ENCODE measurements around the gene ABLIM3. TPM values are rescaled to one million over a fixed set of nuclear protein-coding genes. Genes with fewer than 3 reads are reported as not detected.

Gene ABLIM3
- total and polyA plus RNA-seq, 2 experiments from 2014 or later: 0.19 to 2.2 TPM

DNA sequence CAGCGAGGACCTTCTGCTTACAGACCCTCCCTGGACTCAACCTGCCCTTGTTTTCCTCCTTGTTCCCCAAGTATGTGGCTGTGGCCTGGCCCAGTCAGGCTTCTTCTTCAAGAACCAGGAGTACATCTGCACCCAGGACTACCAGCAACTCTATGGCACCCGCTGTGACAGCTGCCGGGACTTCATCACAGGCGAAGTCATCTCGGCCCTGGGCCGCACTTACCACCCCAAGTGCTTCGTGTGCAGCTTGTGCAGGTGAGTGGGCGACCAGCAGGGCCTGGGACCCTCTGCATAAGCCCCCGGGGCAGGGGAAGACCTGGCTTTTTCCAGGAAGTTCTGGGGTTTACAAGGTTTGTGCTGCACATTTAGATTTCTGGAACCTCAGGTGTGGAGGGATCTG lies 56.9 kb downstream of the ABLIM3 start:
- H3K27me3 ChIP-seq (ENCODE audit: insufficient read depth): no peaks in the 10 kb centered on the region
- DNase-seq (ENCODE audit: low spot score) (no peak), ATAC-seq (no peak)
- Mint-ChIP-seq H3K27me3 (ENCODE audit: insufficient read depth, low read depth, poor library complexity) (no peaks in the 10 kb centered on the region), H3K9me3 (no peaks in the 10 kb centered on the region; the same call in 2 of the 3 replicates), H3K27ac (no peak overlapping the region), H3K36me3 (ENCODE audit: low read depth) (no peaks in the 10 kb centered on the region), H3K4me3 (no peak overlapping the region), H3K4me1 (no peaks in the 10 kb centered on the region)
- no peaks in the 10 kb centered on the region for H3F3A ChIP-seq (replicated peaks; ENCODE audit: low read depth)
- no peaks in the 10 kb centered on the region for H4K20me1 ChIP-seq (replicated peaks; ENCODE audit: insufficient read depth)
- no peaks in the 10 kb centered on the region for H3K36me3 ChIP-seq (ENCODE audit: insufficient read depth)
- H3K9me2 ChIP-seq (ENCODE audit: insufficient read depth): peaks cover 9% of the 10 kb centered on the region
- no peaks in the 10 kb centered on the region for H3K4me1 ChIP-seq (ENCODE audit: insufficient read depth)
- no peak overlapping the region for H3K4me3 ChIP-seq
- no peaks in the 10 kb centered on the region for H3K79me2 ChIP-seq (replicated peaks; ENCODE audit: insufficient read depth)
- TF ChIP-seq EZH2 (IDR thresholded peaks at IDR 0.05; ENCODE audit: low read depth, unreplicated experiment) (no peak), NANOG (IDR thresholded peaks at IDR 0.05; ENCODE audit: borderline replicate concordance) (no peak), STAT1 (IDR thresholded peaks at IDR 0.05; ENCODE audit: unreplicated experiment) (no peak), CREB1 (CRISPR knock-in tag; IDR thresholded peaks at IDR 0.05; ENCODE audit: low read depth) (no peak), EZH2phosphoT487 (IDR thresholded peaks at IDR 0.05; ENCODE audit: unreplicated experiment) (no peak), JUNB (IDR thresholded peaks at IDR 0.05; ENCODE audit: unreplicated experiment) (no peak), POLR2AphosphoS5 (IDR thresholded peaks at IDR 0.05; ENCODE audit: low read depth) (no peak), ZNF331 (CRISPR knock-in tag; IDR thresholded peaks at IDR 0.05; ENCODE audit: low read depth) (no peak), ZNF114 (CRISPR knock-in tag; IDR thresholded peaks at IDR 0.05) (no peak)
- TF ChIP-seq, protein P1, sequence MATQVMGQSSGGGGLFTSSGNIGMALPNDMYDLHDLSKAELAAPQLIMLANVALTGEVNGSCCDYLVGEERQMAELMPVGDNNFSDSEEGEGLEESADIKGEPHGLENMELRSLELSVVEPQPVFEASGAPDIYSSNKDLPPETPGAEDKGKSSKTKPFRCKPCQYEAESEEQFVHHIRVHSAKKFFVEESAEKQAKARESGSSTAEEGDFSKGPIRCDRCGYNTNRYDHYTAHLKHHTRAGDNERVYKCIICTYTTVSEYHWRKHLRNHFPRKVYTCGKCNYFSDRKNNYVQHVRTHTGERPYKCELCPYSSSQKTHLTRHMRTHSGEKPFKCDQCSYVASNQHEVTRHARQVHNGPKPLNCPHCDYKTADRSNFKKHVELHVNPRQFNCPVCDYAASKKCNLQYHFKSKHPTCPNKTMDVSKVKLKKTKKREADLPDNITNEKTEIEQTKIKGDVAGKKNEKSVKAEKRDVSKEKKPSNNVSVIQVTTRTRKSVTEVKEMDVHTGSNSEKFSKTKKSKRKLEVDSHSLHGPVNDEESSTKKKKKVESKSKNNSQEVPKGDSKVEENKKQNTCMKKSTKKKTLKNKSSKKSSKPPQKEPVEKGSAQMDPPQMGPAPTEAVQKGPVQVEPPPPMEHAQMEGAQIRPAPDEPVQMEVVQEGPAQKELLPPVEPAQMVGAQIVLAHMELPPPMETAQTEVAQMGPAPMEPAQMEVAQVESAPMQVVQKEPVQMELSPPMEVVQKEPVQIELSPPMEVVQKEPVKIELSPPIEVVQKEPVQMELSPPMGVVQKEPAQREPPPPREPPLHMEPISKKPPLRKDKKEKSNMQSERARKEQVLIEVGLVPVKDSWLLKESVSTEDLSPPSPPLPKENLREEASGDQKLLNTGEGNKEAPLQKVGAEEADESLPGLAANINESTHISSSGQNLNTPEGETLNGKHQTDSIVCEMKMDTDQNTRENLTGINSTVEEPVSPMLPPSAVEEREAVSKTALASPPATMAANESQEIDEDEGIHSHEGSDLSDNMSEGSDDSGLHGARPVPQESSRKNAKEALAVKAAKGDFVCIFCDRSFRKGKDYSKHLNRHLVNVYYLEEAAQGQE (IDR thresholded peaks at IDR 0.05; ENCODE audit: unreplicated experiment): no peak
- TF ChIP-seq, protein P2, sequence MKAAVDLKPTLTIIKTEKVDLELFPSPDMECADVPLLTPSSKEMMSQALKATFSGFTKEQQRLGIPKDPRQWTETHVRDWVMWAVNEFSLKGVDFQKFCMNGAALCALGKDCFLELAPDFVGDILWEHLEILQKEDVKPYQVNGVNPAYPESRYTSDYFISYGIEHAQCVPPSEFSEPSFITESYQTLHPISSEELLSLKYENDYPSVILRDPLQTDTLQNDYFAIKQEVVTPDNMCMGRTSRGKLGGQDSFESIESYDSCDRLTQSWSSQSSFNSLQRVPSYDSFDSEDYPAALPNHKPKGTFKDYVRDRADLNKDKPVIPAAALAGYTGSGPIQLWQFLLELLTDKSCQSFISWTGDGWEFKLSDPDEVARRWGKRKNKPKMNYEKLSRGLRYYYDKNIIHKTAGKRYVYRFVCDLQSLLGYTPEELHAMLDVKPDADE (IDR thresholded peaks at IDR 0.05): no peak
- TF ChIP-seq, protein P3, sequence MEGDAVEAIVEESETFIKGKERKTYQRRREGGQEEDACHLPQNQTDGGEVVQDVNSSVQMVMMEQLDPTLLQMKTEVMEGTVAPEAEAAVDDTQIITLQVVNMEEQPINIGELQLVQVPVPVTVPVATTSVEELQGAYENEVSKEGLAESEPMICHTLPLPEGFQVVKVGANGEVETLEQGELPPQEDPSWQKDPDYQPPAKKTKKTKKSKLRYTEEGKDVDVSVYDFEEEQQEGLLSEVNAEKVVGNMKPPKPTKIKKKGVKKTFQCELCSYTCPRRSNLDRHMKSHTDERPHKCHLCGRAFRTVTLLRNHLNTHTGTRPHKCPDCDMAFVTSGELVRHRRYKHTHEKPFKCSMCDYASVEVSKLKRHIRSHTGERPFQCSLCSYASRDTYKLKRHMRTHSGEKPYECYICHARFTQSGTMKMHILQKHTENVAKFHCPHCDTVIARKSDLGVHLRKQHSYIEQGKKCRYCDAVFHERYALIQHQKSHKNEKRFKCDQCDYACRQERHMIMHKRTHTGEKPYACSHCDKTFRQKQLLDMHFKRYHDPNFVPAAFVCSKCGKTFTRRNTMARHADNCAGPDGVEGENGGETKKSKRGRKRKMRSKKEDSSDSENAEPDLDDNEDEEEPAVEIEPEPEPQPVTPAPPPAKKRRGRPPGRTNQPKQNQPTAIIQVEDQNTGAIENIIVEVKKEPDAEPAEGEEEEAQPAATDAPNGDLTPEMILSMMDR (conservative IDR thresholded peaks at IDR 0.05; ENCODE audit: low read depth in 2 of 2): no peak
- TF ChIP-seq, protein P4, sequence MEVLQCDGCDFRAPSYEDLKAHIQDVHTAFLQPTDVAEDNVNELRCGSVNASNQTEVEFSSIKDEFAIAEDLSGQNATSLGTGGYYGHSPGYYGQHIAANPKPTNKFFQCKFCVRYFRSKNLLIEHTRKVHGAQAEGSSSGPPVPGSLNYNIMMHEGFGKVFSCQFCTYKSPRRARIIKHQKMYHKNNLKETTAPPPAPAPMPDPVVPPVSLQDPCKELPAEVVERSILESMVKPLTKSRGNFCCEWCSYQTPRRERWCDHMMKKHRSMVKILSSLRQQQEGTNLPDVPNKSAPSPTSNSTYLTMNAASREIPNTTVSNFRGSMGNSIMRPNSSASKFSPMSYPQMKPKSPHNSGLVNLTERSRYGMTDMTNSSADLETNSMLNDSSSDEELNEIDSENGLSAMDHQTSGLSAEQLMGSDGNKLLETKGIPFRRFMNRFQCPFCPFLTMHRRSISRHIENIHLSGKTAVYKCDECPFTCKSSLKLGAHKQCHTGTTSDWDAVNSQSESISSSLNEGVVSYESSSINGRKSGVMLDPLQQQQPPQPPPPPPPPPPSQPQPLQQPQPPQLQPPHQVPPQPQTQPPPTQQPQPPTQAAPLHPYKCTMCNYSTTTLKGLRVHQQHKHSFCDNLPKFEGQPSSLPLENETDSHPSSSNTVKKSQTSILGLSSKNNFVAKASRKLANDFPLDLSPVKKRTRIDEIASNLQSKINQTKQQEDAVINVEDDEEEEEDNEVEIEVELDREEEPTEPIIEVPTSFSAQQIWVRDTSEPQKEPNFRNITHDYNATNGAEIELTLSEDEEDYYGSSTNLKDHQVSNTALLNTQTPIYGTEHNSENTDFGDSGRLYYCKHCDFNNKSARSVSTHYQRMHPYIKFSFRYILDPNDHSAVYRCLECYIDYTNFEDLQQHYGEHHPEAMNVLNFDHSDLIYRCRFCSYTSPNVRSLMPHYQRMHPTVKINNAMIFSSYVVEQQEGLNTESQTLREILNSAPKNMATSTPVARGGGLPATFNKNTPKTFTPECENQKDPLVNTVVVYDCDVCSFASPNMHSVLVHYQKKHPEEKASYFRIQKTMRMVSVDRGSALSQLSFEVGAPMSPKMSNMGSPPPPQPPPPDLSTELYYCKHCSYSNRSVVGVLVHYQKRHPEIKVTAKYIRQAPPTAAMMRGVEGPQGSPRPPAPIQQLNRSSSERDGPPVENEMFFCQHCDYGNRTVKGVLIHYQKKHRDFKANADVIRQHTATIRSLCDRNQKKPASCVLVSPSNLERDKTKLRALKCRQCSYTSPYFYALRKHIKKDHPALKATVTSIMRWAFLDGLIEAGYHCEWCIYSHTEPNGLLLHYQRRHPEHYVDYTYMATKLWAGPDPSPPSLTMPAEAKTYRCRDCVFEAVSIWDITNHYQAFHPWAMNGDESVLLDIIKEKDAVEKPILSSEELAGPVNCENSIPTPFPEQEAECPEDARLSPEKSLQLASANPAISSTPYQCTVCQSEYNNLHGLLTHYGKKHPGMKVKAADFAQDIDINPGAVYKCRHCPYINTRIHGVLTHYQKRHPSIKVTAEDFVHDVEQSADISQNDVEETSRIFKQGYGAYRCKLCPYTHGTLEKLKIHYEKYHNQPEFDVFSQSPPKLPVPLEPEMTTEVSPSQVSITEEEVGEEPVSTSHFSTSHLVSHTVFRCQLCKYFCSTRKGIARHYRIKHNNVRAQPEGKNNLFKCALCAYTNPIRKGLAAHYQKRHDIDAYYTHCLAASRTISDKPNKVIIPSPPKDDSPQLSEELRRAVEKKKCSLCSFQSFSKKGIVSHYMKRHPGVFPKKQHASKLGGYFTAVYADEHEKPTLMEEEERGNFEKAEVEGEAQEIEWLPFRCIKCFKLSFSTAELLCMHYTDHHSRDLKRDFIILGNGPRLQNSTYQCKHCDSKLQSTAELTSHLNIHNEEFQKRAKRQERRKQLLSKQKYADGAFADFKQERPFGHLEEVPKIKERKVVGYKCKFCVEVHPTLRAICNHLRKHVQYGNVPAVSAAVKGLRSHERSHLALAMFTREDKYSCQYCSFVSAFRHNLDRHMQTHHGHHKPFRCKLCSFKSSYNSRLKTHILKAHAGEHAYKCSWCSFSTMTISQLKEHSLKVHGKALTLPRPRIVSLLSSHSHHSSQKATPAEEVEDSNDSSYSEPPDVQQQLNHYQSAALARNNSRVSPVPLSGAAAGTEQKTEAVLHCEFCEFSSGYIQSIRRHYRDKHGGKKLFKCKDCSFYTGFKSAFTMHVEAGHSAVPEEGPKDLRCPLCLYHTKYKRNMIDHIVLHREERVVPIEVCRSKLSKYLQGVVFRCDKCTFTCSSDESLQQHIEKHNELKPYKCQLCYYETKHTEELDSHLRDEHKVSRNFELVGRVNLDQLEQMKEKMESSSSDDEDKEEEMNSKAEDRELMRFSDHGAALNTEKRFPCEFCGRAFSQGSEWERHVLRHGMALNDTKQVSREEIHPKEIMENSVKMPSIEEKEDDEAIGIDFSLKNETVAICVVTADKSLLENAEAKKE (CRISPR knock-in tag; IDR thresholded peaks at IDR 0.05): no peak
- no peak overlapping the region for H3K27ac ChIP-seq (ENCODE audit: low read depth)
- no peak overlapping the region for H2AFZ ChIP-seq
- H3K4me2 ChIP-seq: no peak overlapping the region

All from GM23338 (cell line).